ENCODE results near the gene CD53.

DNA sequence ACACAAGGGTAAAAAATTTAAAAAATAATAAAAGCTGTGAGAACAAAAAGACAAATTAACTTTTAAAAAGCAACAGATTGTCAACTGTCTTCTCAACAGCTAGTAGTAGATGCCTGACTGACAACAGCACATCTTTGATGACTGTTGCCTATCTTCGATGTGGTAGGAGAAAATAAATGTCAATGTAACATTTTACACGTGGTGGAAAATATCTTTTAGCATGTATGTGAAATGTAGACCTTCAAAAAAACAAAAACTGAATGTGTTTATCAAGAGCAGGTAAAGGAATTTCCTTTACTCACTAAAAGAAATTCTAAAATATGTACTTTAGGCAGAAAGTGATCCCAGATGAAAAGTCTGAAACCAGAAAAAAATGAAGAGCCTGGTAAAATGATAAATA is 42.9 kb downstream of the CD53 start:
- TF ChIP-seq, protein P1, sequence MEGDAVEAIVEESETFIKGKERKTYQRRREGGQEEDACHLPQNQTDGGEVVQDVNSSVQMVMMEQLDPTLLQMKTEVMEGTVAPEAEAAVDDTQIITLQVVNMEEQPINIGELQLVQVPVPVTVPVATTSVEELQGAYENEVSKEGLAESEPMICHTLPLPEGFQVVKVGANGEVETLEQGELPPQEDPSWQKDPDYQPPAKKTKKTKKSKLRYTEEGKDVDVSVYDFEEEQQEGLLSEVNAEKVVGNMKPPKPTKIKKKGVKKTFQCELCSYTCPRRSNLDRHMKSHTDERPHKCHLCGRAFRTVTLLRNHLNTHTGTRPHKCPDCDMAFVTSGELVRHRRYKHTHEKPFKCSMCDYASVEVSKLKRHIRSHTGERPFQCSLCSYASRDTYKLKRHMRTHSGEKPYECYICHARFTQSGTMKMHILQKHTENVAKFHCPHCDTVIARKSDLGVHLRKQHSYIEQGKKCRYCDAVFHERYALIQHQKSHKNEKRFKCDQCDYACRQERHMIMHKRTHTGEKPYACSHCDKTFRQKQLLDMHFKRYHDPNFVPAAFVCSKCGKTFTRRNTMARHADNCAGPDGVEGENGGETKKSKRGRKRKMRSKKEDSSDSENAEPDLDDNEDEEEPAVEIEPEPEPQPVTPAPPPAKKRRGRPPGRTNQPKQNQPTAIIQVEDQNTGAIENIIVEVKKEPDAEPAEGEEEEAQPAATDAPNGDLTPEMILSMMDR (IDR thresholded peaks at IDR 0.05) = no peak
- TF ChIP-seq POLR2A (IDR thresholded peaks at IDR 0.05) (no peak), EP300 (IDR thresholded peaks at IDR 0.05) (no peak)
